K562 (cell line): ENCODE data around the gene RDH13. TPM values are rescaled to one million over a fixed set of nuclear protein-coding genes. Genes with fewer than 3 reads are reported as not detected.

Experiments
- AFF1 ChIP-seq, 2 experiments: fragments of 450-650 bp; IDR thresholded peaks; 2 replicates each; pipeline ENCODE4 v1.6.1; 2018; ENCODE audit warnings: mild to moderate bottlenecking in 2 of 2, low read depth in 1 of 2; ENCODE audit not compliant: partially characterized antibody in 2 of 2
- ARID2 ChIP-seq: fragments of 450-650 bp; IDR thresholded peaks from 2 replicates; pipeline ENCODE4 v1.6.1; 2017; ENCODE audit warnings: antibody characterized with exemption, mild to moderate bottlenecking
- BRF2 ChIP-seq: IDR thresholded peaks from 3 replicates; pipeline ENCODE4 v1.6.1; 2011; ENCODE audit warnings: borderline replicate concordance, mild to moderate bottlenecking; ENCODE audit not compliant: insufficient read length, insufficient read depth
- EGR1 ChIP-seq: fragments of 450-650 bp; conservative IDR thresholded peaks from 2 replicates; pipeline ENCODE4 v1.6.1; 2017; ENCODE audit warnings: mild to moderate bottlenecking
- HDAC6 ChIP-seq: IDR thresholded peaks from 2 replicates; pipeline ENCODE4 v1.6.1; 2012; ENCODE audit warnings: low read depth, mild to moderate bottlenecking, control low read depth, inconsistent platforms, low read length, moderate library complexity
- HMG20A ChIP-seq: fragments of 450-650 bp; formaldehyde crosslinking; conservative IDR thresholded peaks from 2 replicates; pipeline ENCODE4 v1.4.0; 2020; ENCODE audit warnings: mild to moderate bottlenecking, mixed read lengths
- HMGN3 ChIP-seq: IDR thresholded peaks from 2 replicates; pipeline ENCODE4 v1.6.1; 2011; ENCODE audit warnings: borderline replicate concordance, low read depth, mild to moderate bottlenecking, mixed read lengths, low read length; ENCODE audit not compliant: insufficient read length; ENCODE audit errors: extremely low read depth
- HNRNPLL ChIP-seq: fragments of 200-400 bp; formaldehyde crosslinking; IDR thresholded peaks from 2 replicates; pipeline ENCODE4 v1.6.1; 2017; ENCODE audit warnings: low read length, low read depth, mild to moderate bottlenecking; ENCODE audit not compliant: poor library complexity, severe bottlenecking
- JUNB ChIP-seq: fragments of 450-650 bp; formaldehyde crosslinking; conservative IDR thresholded peaks from 2 replicates; pipeline ENCODE4 v1.4.0; 2020; ENCODE audit warnings: mild to moderate bottlenecking
- MTA2 ChIP-seq: fragments of 450-650 bp; IDR thresholded peaks from 2 replicates; pipeline ENCODE4 v1.6.1; 2016; ENCODE audit warnings: low read depth
- PATZ1 ChIP-seq: fragments of 250-450 bp; sonication (Bioruptor Pico); IDR thresholded peaks from 2 replicates; pipeline ENCODE4 v1.5.0; 2020; ENCODE audit warnings: mild to moderate bottlenecking, borderline replicate concordance
- POLR2AphosphoS2 ChIP-seq: IDR thresholded peaks from 2 replicates; pipeline ENCODE4 v1.6.1; 2012; ENCODE audit warnings: low read length, improper control_type of control experiment
- RBM15 ChIP-seq: fragments of 200-400 bp; formaldehyde crosslinking; IDR thresholded peaks from 2 replicates; pipeline ENCODE4 v1.6.1; 2018; ENCODE audit warnings: mild to moderate bottlenecking, low read length, moderate library complexity; ENCODE audit not compliant: insufficient read depth
- RNF2 ChIP-seq: sonication (generic); IDR thresholded peaks from 2 replicates; pipeline ENCODE4 v1.6.1; 2016
- SAFB ChIP-seq: fragments of 200-400 bp; formaldehyde crosslinking; IDR thresholded peaks from 2 replicates; pipeline ENCODE4 v1.6.1; 2017; ENCODE audit warnings: low read depth, low read length, borderline replicate concordance
- SMARCB1 ChIP-seq: IDR thresholded peaks from 2 replicates; pipeline ENCODE4 v1.6.1; 2011; ENCODE audit warnings: improper control_type of control experiment, low read depth; ENCODE audit not compliant: insufficient read length
- SREBF1 ChIP-seq: fragments of 150-350 bp; IDR thresholded peaks from 2 replicates; pipeline ENCODE4 v1.6.1; 2014; ENCODE audit warnings: antibody characterized with exemption, low read depth, low read length, borderline replicate concordance
- ZBTB26 ChIP-seq: fragments of 450-650 bp; formaldehyde crosslinking; IDR thresholded peaks from 2 replicates; pipeline ENCODE4 v1.4.0; 2022; ENCODE audit warnings: missing genetic modification characterization
- ZFPM2 ChIP-seq: fragments of 250-450 bp; sonication (Bioruptor Pico); IDR thresholded peaks from 2 replicates; pipeline ENCODE4 v1.5.1; 2022; ENCODE audit warnings: mild to moderate bottlenecking
- ZNF24 ChIP-seq: fragments of 450-650 bp; IDR thresholded peaks from 2 replicates; pipeline ENCODE4 v1.6.1; 2016
- polyA plus RNA-seq, 8 experiments: library from polyadenylated mRNA; depleted of rRNA in 4 of 8; stranded (reverse) in 5 of 8; unstranded in 3 of 8; fragments of >200 nt; fragmentation: Nextera tagmentation in 2 of 8; fragmentation: Illumina TruSeq in 1 of 8; extraction: Ambion mirVana in 2 of 8; extraction: Trizol in 1 of 8; gene quantifications; 2 replicates each; pipeline versions ENCODE4 v1.2.1 to v1.2.3, GENCODE V29; 2011 to 2014; ENCODE audit warnings: inconsistent platforms in 1 of 8, missing spikeins in 1 of 8
- total RNA-seq, 7 experiments: library from RNA; depleted of rRNA in 6 of 7; stranded (reverse); fragments of >200 nt in 6 of 7; fragmentation: Illumina TruSeq in 2 of 7; extraction: Trizol in 2 of 7; gene quantifications; 2 replicates each; pipeline versions ENCODE4 v1.2.1 to v1.2.3, GENCODE V29; 2011 to 2021; ENCODE audit warnings: low replicate concordance in 1 of 7

The RDH13 gene
- total and polyA plus RNA-seq, 9 of the 15 experiments (the other 6 are each of a cell fraction or from before 2014, with no cell fraction given): 7.5 to 70.3 (median 39.5) TPM

GRCh38 chr19:55041627-55042343 is 21.2 kb downstream of the RDH13 start (continued):
- TF ChIP-seq BRF2 (no peak), HMGN3 (no peak), SREBF1 (no peak), JUNB (CRISPR knock-in tag) (no peak), AFF1 (IDR thresholded peaks at IDR 0.05; ENCODE audit: low read depth in 1 of 2, partially characterized antibody in 2 of 2) (peak in 1 of 2 experiments; percentile 69), RNF2 (peak; percentile 76), HDAC6 (no peak), ZNF24 (no peak), HMG20A (CRISPR knock-in tag) (no peak), EGR1 (peak; percentile 87), ZFPM2 (CRISPR knock-in tag) (no peak), PATZ1 (CRISPR knock-in tag) (no peak), SMARCB1 (no peak), POLR2AphosphoS2 (peak; percentile 68; the same call in 1 of the 2 replicates), ZBTB26 (no peak), MTA2 (no peak), ARID2 (no peak), HNRNPLL (no peak), RBM15 (no peak), SAFB (no peak)
